Endothelial cell of umbilical vein (primary cell): ENCODE data around the gene FHIP1B. TPM values are rescaled to one million over a fixed set of nuclear protein-coding genes. Genes with fewer than 3 reads are reported as not detected.

ENCODE experiments used
- BruUV-seq: library from RNA; stranded (reverse); fragments of 400-500 nt; replicated peaks from 2 replicates; lab custom pipeline; 2021; lab: Mats Ljungman, UMichigan
- CTCF ChIA-PET: fragments of 300-600, 350-600 bp; sonication (Branson Sonifier 250); formaldehyde crosslinking; loops from one replicate; lab custom pipeline; 2021; ENCODE audit warnings: antibody characterized with exemption, inconsistent platforms; lab: Charles Lee
- POLR2A ChIA-PET: fragments of 300-600, 350-600 bp; sonication (Branson Sonifier 250); formaldehyde crosslinking; loops from one replicate; lab custom pipeline; 2021; ENCODE audit warnings: antibody characterized with exemption, inconsistent platforms; lab: Charles Lee
- DNase-seq: peaks from one replicate; pipeline ENCODE4 v3.0.0-alpha.2; 2011; ENCODE audit warnings: low read depth, low spot score
- FAIRE-seq: peaks from 2 replicates; lab custom pipeline; 2011; peaks lifted over from hg19 to GRCh38; lab: Jason Lieb, UNC
- H2AFZ ChIP-seq: 2 replicates; pipeline ENCODE4 v1.6.0; 2012; ENCODE audit warnings: low read depth, low read length, control low read depth, inconsistent platforms
- H3K27ac ChIP-seq: 2 replicates; pipeline ENCODE4 v1.5.1; 2011; ENCODE audit warnings: low read depth, mild to moderate bottlenecking, control low read depth, low read length, moderate library complexity; ENCODE audit not compliant: insufficient read depth
- H3K27me3 ChIP-seq, 2 experiments: 2 replicates each; pipeline versions ENCODE4 v1.6.0 to v1.6.1; 2011; ENCODE audit warnings: low read length in 2 of 2, mixed read lengths in 1 of 2; ENCODE audit not compliant: control insufficient read depth in 2 of 2, insufficient read depth in 2 of 2
- H3K36me3 ChIP-seq, 2 experiments: 2 replicates in 1 of 2; 3 replicates in 1 of 2; pipeline ENCODE4 v1.5.1; 2011; ENCODE audit warnings: low read length in 2 of 2, mild to moderate bottlenecking in 1 of 2, moderate library complexity in 1 of 2; ENCODE audit not compliant: control insufficient read depth in 2 of 2, insufficient read depth in 2 of 2; ENCODE audit errors: extremely low read depth in 1 of 2
- H3K4me1 ChIP-seq: 3 replicates; pipeline ENCODE4 v1.5.1; 2011; ENCODE audit warnings: mild to moderate bottlenecking, low read length; ENCODE audit not compliant: control insufficient read depth, insufficient read depth; ENCODE audit errors: extremely low read depth
- H3K4me2 ChIP-seq: 2 replicates; pipeline ENCODE4 v1.6.1; 2011; ENCODE audit warnings: low read length, control low read depth, mixed read lengths; ENCODE audit not compliant: insufficient read depth
- H3K4me3 ChIP-seq, 3 experiments: fragments of 200-600 bp in 1 of 3; sonication (generic), shearing (Covaris generic) in 1 of 3; replicated peaks in 1 of 3; 2 replicates each; pipeline ENCODE4 v1.5.1; 2011 to 2016; ENCODE audit warnings: control low read depth in 3 of 3, low read length in 3 of 3, mild to moderate bottlenecking in 2 of 3, inconsistent platforms in 1 of 3, low read depth in 1 of 3, moderate library complexity in 1 of 3; ENCODE audit not compliant: insufficient read depth in 1 of 3
- H3K79me2 ChIP-seq: 2 replicates; pipeline ENCODE4 v1.6.0; 2012; ENCODE audit warnings: low read length, inconsistent platforms; ENCODE audit not compliant: control insufficient read depth, insufficient read depth
- H3K9ac ChIP-seq: replicated peaks from 2 replicates; pipeline ENCODE3; 2011; ENCODE audit warnings: low read length, control low read depth; ENCODE audit not compliant: insufficient read depth; ENCODE audit errors: extremely low read depth
- H3K9me1 ChIP-seq: replicated peaks from 3 replicates; pipeline ENCODE4 v1.6.0; 2011; ENCODE audit warnings: mild to moderate bottlenecking, low read length; ENCODE audit not compliant: control insufficient read depth, insufficient read depth; ENCODE audit errors: extremely low read depth
- H3K9me3 ChIP-seq: replicated peaks from 2 replicates; pipeline ENCODE4 v1.5.1; 2012; ENCODE audit warnings: low read length, inconsistent platforms; ENCODE audit not compliant: control insufficient read depth, insufficient read depth
- H4K20me1 ChIP-seq: replicated peaks from 2 replicates; pipeline ENCODE3; 2011; ENCODE audit warnings: mild to moderate bottlenecking, low read length; ENCODE audit not compliant: control insufficient read depth, insufficient read depth; ENCODE audit errors: extremely low read depth
- EZH2 ChIP-seq: IDR thresholded peaks from 2 replicates; pipeline ENCODE4 v1.6.1; 2012; ENCODE audit warnings: borderline replicate concordance, low read depth, mild to moderate bottlenecking, moderate library complexity, low read length, inconsistent platforms; ENCODE audit not compliant: severe bottlenecking
- POLR2AphosphoS5 ChIP-seq: IDR thresholded peaks from 2 replicates; pipeline ENCODE4 v1.6.1; 2012; ENCODE audit warnings: low read depth, mild to moderate bottlenecking, control low read depth, low read length, moderate library complexity; ENCODE audit not compliant: insufficient read depth
- dilution Hi-C: fragments of 300-500 bp; cut with MboI; formaldehyde crosslinking; loops from one replicate; pipeline ENCODE4 v1.15.0; 2019; ENCODE audit warnings: low sequenced_read_pairs; ENCODE audit not compliant: extremely low pct_ligation_motif_present
- intact Hi-C: fragments of 100-400 bp; cut with micrococcal nuclease; formaldehyde crosslinking; loops from one replicate; pipeline ENCODE4 v1.10.0; 2022
- polyA plus RNA-seq, 4 experiments: library from polyadenylated mRNA; depleted of rRNA in 3 of 4; stranded (reverse) in 3 of 4; unstranded in 1 of 4; fragments of >200 nt; gene quantifications; 2 replicates each; pipeline versions ENCODE4 v1.2.1 to v1.2.3, GENCODE V29; 2011 to 2012; ENCODE audit warnings: missing spikeins in 1 of 4
- total RNA-seq: library from RNA; stranded (reverse); gene quantifications from 2 replicates; pipeline ENCODE4 v1.2.3, GENCODE V29; 2021
- TF ChIP-seq, protein P1 (sequence below), 2 donors: IDR thresholded peaks; 1 replicate in 1 of 2; 2 replicates in 1 of 2; pipeline ENCODE4 v1.5.1; 2011; ENCODE audit warnings: low read length in 2 of 2, mild to moderate bottlenecking in 2 of 2, moderate library complexity in 2 of 2, control low read depth in 1 of 2, inconsistent platforms in 1 of 2, low read depth in 1 of 2; ENCODE audit not compliant: insufficient read depth in 1 of 2; ENCODE audit errors: extremely low read depth in 1 of 2
- TF ChIP-seq, protein P2 (sequence below): IDR thresholded peaks from 2 replicates; pipeline ENCODE4 v1.6.1; 2011; ENCODE audit not compliant: insufficient read depth, insufficient read length

Gene FHIP1B
- total and polyA plus RNA-seq, 2 donors (not counting 3 experiments of a cell fraction or from before 2014, with no cell fraction given): 21.3 to 50.1 TPM

DNA sequence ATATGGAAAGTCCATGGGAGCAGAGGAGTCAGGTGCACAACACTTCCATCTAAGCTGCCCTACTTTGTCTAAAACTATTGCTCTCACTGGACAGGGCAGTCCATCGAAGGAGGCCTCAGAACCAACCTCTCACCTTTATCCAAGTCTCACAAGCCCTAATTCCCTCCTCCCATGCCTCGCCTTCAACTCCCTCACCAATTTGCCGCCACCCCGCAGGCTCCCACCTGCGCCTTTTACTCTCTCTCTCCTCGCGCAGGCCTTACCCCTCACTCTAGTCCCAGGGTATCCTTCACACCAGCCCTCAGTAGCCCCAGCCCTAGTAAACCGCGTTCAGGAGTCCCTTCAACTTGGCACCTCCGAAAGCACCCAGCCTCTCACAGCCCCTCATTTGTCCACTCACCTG lies 451 bp downstream of the FHIP1B start:
- Histone ChIP-seq H3K9me3 (no peaks in the 10 kb centered on the region), H3K27me3 (peaks cover 3 to 6% of the 10 kb centered on the region in 2 experiments), H3K4me1 (peaks cover 6% of the 10 kb centered on the region), H3K4me2 (peak overlapping the region; percentile 90), H3K9ac (peak overlapping the region; percentile 57), H3K36me3 (no peaks in the 10 kb centered on the region), H2AFZ (peak overlapping the region; percentile 89), H3K9me1 (no peaks in the 10 kb centered on the region), H4K20me1 (no peaks in the 10 kb centered on the region), H3K4me3 (peak overlapping the region; percentile 61 to 90 (median 77)), H3K27ac (peak overlapping the region; percentile 4), H3K79me2 (peaks cover 32% of the 10 kb centered on the region)
- intact Hi-C loops: loop anchor here (1.0 to 10.0 kb wide), 4 partner anchors 15 to 1629 kb away; partner anchors contain the start of genes TRIM3, TRIM6 and TRIM68
- dilution Hi-C loops: no loop called here
- no TSS peak for BruUV-seq
- DNase-seq (no peak), FAIRE-seq (no peak)
- ChIA-PET CTCF (interaction anchor here (0.8 to 4.3 kb wide), 8 partner anchors 9 to 145 kb away, joined by 3 to 40 read pairs (median 3); partner anchors contain the start of gene CCKBR), POLR2A (no interaction called here)
- no peak for TF ChIP-seq EZH2
- TF ChIP-seq, protein P1, sequence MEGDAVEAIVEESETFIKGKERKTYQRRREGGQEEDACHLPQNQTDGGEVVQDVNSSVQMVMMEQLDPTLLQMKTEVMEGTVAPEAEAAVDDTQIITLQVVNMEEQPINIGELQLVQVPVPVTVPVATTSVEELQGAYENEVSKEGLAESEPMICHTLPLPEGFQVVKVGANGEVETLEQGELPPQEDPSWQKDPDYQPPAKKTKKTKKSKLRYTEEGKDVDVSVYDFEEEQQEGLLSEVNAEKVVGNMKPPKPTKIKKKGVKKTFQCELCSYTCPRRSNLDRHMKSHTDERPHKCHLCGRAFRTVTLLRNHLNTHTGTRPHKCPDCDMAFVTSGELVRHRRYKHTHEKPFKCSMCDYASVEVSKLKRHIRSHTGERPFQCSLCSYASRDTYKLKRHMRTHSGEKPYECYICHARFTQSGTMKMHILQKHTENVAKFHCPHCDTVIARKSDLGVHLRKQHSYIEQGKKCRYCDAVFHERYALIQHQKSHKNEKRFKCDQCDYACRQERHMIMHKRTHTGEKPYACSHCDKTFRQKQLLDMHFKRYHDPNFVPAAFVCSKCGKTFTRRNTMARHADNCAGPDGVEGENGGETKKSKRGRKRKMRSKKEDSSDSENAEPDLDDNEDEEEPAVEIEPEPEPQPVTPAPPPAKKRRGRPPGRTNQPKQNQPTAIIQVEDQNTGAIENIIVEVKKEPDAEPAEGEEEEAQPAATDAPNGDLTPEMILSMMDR (IDR thresholded peaks at IDR 0.05; ENCODE audit: extremely low read depth in 1 of 2, insufficient read depth in 1 of 2, low read depth in 1 of 2, low read length in 2 of 2): no peak
- TF ChIP-seq, protein P2, sequence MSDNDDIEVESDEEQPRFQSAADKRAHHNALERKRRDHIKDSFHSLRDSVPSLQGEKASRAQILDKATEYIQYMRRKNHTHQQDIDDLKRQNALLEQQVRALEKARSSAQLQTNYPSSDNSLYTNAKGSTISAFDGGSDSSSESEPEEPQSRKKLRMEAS: no peak
- no peak for TF ChIP-seq POLR2AphosphoS5
